NB4 (cell line): ENCODE results near the gene C1QTNF1.

Source experiments
- DNase-seq: peaks from one replicate; pipeline ENCODE4 v3.0.0; 2010; ENCODE audit warnings: low read depth
- H3K4me3 ChIP-seq: one replicate; pipeline ENCODE4 v1.5.1; 2011; ENCODE audit warnings: mild to moderate bottlenecking, low read depth, low read length, moderate library complexity
- MYC ChIP-seq: IDR thresholded peaks from 2 replicates; pipeline ENCODE4 v1.6.1; 2011; ENCODE audit warnings: low read depth, low read length
- POLR2A ChIP-seq: IDR thresholded peaks from 2 replicates; pipeline ENCODE4 v1.6.1; 2011; ENCODE audit warnings: mild to moderate bottlenecking; ENCODE audit not compliant: insufficient read length; ENCODE audit errors: extremely low read depth
- TF ChIP-seq, protein P1 (sequence below): IDR thresholded peaks from one replicate; pipeline ENCODE4 v1.5.1; 2012; ENCODE audit warnings: low read depth, low read length
- TF ChIP-seq, protein P2 (sequence below): IDR thresholded peaks from 2 replicates; pipeline ENCODE4 v1.6.1; 2011; ENCODE audit warnings: low read depth, low read length

Gene C1QTNF1

DNA sequence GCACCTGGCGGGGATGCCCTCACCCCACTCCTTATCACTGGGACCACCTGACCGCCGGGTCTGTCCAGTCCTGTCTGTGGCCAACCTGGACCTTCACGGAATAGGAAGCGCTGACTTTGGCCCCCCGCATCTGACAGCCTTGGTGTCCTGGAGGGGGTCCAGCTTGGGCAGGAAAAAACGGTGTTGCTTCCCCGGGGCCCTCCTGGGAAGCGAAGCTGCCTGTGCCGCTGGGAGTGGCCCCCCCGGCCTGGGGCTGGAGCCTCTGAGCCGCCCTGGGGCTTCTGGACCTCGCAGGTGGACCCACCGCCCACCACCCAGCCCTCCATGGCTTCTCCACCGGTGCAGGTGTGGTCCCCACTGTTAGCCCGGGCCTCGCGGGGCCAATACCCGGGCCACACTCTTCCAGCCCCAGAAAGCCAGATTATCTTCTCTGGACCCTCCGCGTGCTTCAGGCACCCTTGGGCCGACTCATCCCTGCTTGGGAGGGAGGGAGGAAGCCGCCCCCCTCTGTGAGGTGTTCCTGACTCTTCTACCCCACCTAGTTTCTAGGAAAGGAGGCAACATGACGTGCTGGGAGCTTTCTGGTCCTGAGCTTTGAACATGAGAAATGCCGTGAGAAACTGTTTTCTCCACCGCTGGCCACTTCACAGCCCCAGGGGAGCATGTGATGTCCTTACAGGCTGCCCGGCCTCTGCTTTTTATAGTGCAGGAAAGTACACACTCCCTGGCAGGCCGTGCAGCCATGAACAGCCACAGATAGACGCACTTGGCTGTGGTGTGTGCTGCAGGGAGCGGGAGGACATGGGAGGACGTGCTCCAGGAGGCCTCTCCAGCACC is 1.1 kb downstream of the C1QTNF1 start:
- TF ChIP-seq POLR2A (no peak), MYC (no peak)
- TF ChIP-seq, protein P1, sequence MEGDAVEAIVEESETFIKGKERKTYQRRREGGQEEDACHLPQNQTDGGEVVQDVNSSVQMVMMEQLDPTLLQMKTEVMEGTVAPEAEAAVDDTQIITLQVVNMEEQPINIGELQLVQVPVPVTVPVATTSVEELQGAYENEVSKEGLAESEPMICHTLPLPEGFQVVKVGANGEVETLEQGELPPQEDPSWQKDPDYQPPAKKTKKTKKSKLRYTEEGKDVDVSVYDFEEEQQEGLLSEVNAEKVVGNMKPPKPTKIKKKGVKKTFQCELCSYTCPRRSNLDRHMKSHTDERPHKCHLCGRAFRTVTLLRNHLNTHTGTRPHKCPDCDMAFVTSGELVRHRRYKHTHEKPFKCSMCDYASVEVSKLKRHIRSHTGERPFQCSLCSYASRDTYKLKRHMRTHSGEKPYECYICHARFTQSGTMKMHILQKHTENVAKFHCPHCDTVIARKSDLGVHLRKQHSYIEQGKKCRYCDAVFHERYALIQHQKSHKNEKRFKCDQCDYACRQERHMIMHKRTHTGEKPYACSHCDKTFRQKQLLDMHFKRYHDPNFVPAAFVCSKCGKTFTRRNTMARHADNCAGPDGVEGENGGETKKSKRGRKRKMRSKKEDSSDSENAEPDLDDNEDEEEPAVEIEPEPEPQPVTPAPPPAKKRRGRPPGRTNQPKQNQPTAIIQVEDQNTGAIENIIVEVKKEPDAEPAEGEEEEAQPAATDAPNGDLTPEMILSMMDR: no peak
- TF ChIP-seq, protein P2, sequence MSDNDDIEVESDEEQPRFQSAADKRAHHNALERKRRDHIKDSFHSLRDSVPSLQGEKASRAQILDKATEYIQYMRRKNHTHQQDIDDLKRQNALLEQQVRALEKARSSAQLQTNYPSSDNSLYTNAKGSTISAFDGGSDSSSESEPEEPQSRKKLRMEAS: no peak
- no peak for DNase-seq
- H3K4me3 ChIP-seq: no peak overlapping the region

DNA sequence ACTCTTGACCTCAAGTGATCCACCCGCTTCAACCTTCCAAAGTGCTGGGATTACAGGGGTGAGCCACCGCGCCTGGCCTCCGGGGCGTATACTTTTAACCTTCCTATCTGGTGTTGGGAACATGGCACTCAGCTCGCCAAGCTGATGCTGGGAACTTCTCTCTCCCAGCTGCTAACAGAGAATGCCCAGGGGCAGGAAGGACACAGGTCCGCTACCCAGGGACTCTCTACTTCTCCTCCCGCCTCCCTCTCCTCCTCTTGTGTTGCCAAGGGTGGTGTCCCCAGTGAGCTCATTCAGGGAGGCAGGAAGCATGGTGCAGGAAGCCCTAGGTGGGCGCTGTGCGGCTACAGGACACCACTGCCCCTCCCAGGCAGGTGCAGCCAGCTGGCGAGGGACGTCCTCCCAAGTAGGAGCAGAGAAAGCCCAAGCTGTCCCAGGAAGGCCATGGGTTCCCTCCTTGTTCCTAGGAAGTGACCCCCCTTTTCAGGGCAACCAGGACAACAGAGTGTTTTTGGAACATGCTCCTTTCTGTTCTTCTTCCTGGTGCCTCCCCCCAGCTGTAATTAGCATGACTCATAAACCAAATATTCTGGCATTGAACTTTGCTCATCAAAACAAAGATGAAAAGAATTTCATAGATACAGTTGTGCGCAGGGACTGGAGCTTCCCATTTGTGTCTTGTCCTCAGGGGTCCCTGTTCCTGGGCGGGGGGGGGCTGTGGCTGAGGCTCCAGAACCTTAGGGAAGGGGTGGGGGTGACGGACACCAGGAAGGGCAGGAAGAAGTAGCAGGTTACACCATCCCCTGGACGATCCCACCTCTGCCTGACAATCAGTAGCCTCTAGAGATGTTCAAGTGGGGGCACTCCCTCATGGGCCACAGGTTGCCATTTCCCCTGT is 2.7 kb downstream of the C1QTNF1 start:
- DNase-seq: no peak
- no peak for TF ChIP-seq MYC
- no peak for TF ChIP-seq POLR2A
- TF ChIP-seq, protein P1: no peak
- TF ChIP-seq, protein P2: no peak
- H3K4me3 ChIP-seq: no peak overlapping the region

DNA sequence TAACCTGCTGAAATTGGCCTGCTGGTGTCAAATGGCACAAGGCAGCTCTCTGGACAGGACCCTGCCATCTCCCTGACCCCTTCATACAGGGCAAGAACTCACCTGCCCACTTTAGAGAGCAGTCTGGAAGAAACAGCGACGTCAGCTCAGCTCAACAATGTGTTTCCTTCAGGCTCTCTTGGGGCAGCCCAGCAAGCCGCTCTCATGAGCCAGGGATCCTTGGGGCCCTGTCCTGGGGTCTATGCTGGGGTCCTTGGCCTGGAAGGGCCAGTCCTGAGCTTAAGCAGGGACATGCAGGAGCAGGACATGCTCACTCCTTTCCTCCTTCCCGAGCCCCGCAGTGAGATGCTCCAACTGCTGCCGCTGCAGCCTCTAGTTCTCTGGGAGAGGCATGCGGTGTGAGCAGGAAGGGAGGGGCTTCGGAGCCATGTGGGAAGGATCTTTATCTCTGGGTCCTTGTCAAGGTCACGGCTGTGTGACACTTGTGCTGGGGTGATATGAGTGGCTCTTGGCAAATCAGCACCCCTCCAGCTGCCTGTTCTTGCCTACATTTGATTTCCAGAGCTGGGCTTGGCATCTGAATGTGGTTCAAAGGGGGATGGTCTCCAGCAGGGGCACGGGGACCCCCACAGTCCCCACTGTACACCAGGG is 3.4 kb downstream of the C1QTNF1 start:
- TF ChIP-seq, protein P1: no peak
- TF ChIP-seq MYC: no peak
- no peak for TF ChIP-seq POLR2A
- TF ChIP-seq, protein P2: no peak
- no peak for DNase-seq
- no peak overlapping the region for H3K4me3 ChIP-seq

DNA sequence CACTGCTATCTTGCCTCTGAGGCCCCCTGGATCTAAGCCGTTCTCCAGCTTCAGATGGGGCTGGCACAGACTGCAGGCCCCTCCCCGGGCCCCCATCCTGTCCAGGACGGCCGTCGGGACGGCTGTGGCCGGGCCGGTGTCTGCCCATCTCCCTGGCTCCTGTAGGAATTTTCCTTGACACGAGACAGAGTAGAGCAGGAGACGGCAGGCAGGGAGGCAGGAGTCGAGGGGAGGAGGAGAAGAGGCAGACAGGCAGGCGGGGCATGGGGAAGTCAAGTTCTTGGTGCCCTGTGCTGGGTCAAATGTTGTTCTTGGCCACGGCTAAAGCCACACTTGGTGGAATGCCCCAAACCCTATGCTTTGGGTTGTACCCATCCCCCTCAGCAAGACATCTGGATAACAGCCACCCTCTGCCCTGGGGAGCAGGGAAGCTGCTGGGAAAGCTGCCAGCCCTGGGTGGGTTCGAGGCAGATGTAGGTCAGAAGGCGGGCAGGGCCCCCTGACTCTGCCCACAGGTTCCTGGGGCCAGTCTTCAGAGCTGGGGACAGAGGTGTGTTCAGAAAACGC is 4.0 kb downstream of the C1QTNF1 start:
- H3K4me3 ChIP-seq: no peak overlapping the region
- no peak for DNase-seq

DNA sequence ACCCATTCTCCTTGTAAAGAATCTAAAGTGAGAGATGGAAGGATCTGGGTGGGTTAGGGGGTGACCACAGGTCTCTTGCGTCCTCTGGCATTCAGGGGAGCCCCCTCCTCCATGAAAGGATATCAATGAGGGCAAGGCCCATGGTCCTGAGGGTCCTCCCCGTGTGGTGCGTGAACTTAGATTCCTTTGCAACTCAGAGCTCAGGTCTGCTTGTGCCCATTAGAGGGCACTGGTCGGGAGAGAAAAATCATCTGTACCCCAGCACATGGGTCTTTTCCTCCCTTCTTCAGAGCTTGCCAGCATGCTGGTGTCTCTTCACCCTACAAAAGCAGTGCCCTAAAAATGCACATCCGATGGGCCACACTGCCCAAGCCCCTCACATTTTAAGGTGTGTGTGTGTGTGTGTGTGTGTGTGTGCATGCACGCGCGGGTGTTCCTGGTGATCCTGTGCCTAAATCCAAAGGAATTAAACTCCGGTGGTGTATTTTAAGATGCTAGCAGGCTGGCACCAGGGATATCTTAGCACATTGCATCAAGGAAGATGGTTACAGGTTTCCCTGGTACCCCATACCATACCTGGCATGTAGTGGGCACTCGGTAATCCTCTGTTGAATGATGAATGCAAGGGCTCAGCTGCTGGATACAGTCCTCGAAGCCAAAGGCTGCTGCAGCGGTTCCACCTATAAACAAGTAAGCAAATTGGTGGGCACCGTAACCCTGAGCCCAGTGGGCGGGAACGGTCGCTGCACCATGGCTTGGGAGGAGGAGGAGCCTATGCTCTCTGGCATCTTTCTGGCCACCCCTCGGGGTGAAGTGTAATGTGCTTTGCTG is 4.7 kb downstream of the C1QTNF1 start:
- TF ChIP-seq POLR2A: no peak
- TF ChIP-seq, protein P1: peak; percentile 22
- TF ChIP-seq, protein P2: no peak
- no peak overlapping the region for H3K4me3 ChIP-seq
- no peak for DNase-seq

More for the DNA sequence above, 4.0 kb downstream of the C1QTNF1 start:
- TF ChIP-seq, protein P2: no peak
